Uterus (tissue), 4 donors: Measurements from ENCODE around the gene ITPA. TPM values are rescaled to one million over a fixed set of nuclear protein-coding genes. Genes with fewer than 3 reads are reported as not detected.

Experiments
- DNase-seq, 2 donors: peaks; one replicate each; pipeline ENCODE4 v3.0.0-alpha.2; 2019 to 2020
- H3K27ac ChIP-seq, 2 donors: fragments of 200-600 bp; sonication (generic); 1 replicate in 1 of 2; 2 replicates in 1 of 2; pipeline ENCODE4 v1.5.1; 2016 to 2018
- H3K27me3 ChIP-seq, 2 donors: fragments of 200-600 bp; sonication (generic); one replicate each; pipeline ENCODE4 v1.5.1; 2018 to 2019; ENCODE audit warnings: control low read depth in 1 of 2
- H3K36me3 ChIP-seq, 2 donors: fragments of 200-600 bp; sonication (generic); one replicate each; pipeline ENCODE4 v1.5.1; 2019; ENCODE audit warnings: control low read depth in 1 of 2
- H3K4me1 ChIP-seq, 2 donors: fragments of 200-600 bp; sonication (generic); one replicate each; pipeline ENCODE4 v1.5.1; 2018 to 2019; ENCODE audit warnings: control low read depth in 1 of 2
- H3K4me3 ChIP-seq, 2 donors: fragments of 200-600 bp; sonication (generic); 1 replicate in 1 of 2; 2 replicates in 1 of 2; pipeline ENCODE4 v1.5.1; 2018 to 2019; ENCODE audit warnings: mild to moderate bottlenecking in 1 of 2
- H3K9me3 ChIP-seq, 2 donors: fragments of 200-600 bp; sonication (generic); one replicate each; pipeline ENCODE4 v1.5.1; 2019; ENCODE audit warnings: control low read depth in 1 of 2
- CTCF ChIP-seq, 4 experiments: fragments of 200-600 bp in 2 of 4; fragments of 450-650 bp in 2 of 4; sonication (generic) in 2 of 4; IDR thresholded peaks; one replicate each; pipeline ENCODE4 v1.5.1; 2016 to 2019; ENCODE audit warnings: antibody characterized with exemption in 4 of 4, mild to moderate bottlenecking in 2 of 4, moderate library complexity in 1 of 4
- POLR2A ChIP-seq, 2 donors: fragments of 450-650 bp; IDR thresholded peaks; one replicate each; pipeline ENCODE4 v1.6.1; 2016; ENCODE audit warnings: antibody characterized with exemption in 2 of 2, mild to moderate bottlenecking in 1 of 2, moderate library complexity in 1 of 2
- intact Hi-C: fragments of 100-400 bp; cut with DNase I; formaldehyde crosslinking; loops from one replicate; pipeline ENCODE4 v1.15.1; 2023; ENCODE audit warnings: low total_unique reads
- total RNA-seq, 4 donors: library from RNA; depleted of rRNA in 3 of 4; stranded (reverse); fragments of >200 nt in 3 of 4; gene quantifications; one replicate each; pipeline versions ENCODE4 v1.1.0 to v1.2.4, GENCODE V29; 2014 to 2023
- donor health status: DM: yes; HTN: yes; CAD: no.

ITPA gene
- total RNA-seq, 4 donors from 2014 or later: 6.9 to 25.0 (median 21.8) TPM

- H3K9me3 ChIP-seq: no peaks in the 10 kb centered on the region
- intact Hi-C loops: no loop called here
- DNase-seq: no peak
- no peaks in the 10 kb centered on the region for H3K4me1 ChIP-seq
- H3K27me3 ChIP-seq: no peaks in the 10 kb centered on the region
- TF ChIP-seq CTCF (IDR thresholded peaks at IDR 0.05) (no peak), POLR2A (IDR thresholded peaks at IDR 0.05) (no peak)
- no peak overlapping the region for H3K27ac ChIP-seq
- H3K4me3 ChIP-seq: no peak overlapping the region
- H3K36me3 ChIP-seq: no peaks in the 10 kb centered on the region
Measured at GRCh38 chr20:3231116-3231515, 21.8 kb downstream of the ITPA start.

GRCh38 chr20:3231889-3232588, 22.7 kb downstream of the ITPA start:
- H3K4me1 ChIP-seq: no peaks in the 10 kb centered on the region
- TF ChIP-seq POLR2A (IDR thresholded peaks at IDR 0.05): no peak
- no peak for TF ChIP-seq CTCF (IDR thresholded peaks at IDR 0.05)
- H3K4me3 ChIP-seq: no peak overlapping the region
- peaks cover 0 to 3% of the 10 kb centered on the region in 2 donors for H3K27me3 ChIP-seq
- H3K27ac ChIP-seq: no peak overlapping the region
- no peaks in the 10 kb centered on the region for H3K9me3 ChIP-seq
- H3K36me3 ChIP-seq: no peaks in the 10 kb centered on the region
- no peak for DNase-seq
- intact Hi-C loops: no loop called here

- H3K9me3 ChIP-seq: no peaks in the 10 kb centered on the region
- H3K4me3 ChIP-seq: no peak overlapping the region
- DNase-seq: no peak
- H3K27me3 ChIP-seq: peaks cover 9% of the 10 kb centered on the region in 2 donors
- no peak overlapping the region for H3K27ac ChIP-seq
- no peaks in the 10 kb centered on the region for H3K36me3 ChIP-seq
- H3K4me1 ChIP-seq: peaks cover 0 to 7% of the 10 kb centered on the region in 2 donors
- TF ChIP-seq CTCF (IDR thresholded peaks at IDR 0.05): no peak
- intact Hi-C loops: no loop called here
Measured at GRCh38 chr20:3233131-3233990, 24.1 kb downstream of the ITPA start.

- peaks cover 0 to 9% of the 10 kb centered on the region in 2 donors for H3K4me1 ChIP-seq
- H3K27ac ChIP-seq: no peak overlapping the region
- TF ChIP-seq POLR2A (IDR thresholded peaks at IDR 0.05) (no peak), CTCF (IDR thresholded peaks at IDR 0.05) (no peak)
- no peaks in the 10 kb centered on the region for H3K9me3 ChIP-seq
- intact Hi-C loops: no loop called here
- no peak for DNase-seq
- H3K4me3 ChIP-seq: no peak overlapping the region
- H3K36me3 ChIP-seq: no peaks in the 10 kb centered on the region
- peaks cover 9 to 14% of the 10 kb centered on the region in 2 donors for H3K27me3 ChIP-seq
Measured at GRCh38 chr20:3233991-3234498, 24.7 kb downstream of the ITPA start.
